GM12872 (cell line): ENCODE results near the gene SIRT2.

Experiments
- CTCF ChIP-seq: IDR thresholded peaks from 3 replicates; pipeline ENCODE4 v1.5.1; 2011; ENCODE audit warnings: low read depth, mild to moderate bottlenecking, low read length, moderate library complexity; ENCODE audit not compliant: insufficient read depth

Gene SIRT2

DNA sequence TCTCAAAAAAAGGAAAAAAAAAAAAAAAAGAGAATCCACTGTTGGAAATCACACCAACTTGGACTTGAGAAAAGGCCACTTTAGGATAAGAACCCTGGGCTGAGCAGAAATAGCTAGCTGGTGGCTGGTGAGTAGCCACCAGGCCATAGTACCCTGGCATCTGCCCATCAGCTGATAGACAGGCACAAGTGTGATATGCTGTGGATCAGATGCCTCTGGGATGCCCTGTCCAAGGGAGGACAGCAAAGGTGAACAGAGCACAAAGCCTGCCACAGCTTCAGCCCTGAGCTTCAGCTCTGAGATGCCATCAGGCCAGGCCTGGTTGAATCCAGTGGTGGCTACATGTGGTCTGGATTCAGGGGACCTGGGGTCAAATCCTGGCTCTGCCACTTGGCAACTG, 8.7 kb downstream of the SIRT2 start:
- no peak for TF ChIP-seq CTCF

- TF ChIP-seq CTCF: no peak
These were observed 9.6 kb downstream of the SIRT2 start for GRCh38 chr19:38889803-38890202.

DNA sequence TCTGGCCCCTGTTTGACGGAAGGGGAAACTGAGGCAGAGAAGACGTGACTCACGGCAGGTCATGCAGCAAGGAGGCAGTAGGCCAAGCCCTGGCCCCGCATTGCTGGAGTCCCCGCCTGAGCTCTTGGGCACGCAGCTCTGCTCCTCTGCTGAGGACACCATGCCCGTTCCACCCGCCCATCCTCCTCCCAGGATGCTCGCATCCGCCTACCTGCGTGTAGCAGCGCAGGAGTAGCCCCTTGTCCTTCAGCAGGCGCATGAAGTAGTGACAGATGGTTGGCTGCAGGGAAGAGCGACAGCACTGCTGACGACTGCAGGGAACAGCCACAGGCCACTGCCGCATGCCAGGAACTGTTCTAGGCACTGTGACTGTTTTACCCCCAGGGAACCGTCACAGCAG, 10.5 kb downstream of the SIRT2 start:
- TF ChIP-seq CTCF: no peak

- TF ChIP-seq CTCF: no peak
These were observed 16.1 kb downstream of the SIRT2 start for GRCh38 chr19:38883286-38883685.

DNA sequence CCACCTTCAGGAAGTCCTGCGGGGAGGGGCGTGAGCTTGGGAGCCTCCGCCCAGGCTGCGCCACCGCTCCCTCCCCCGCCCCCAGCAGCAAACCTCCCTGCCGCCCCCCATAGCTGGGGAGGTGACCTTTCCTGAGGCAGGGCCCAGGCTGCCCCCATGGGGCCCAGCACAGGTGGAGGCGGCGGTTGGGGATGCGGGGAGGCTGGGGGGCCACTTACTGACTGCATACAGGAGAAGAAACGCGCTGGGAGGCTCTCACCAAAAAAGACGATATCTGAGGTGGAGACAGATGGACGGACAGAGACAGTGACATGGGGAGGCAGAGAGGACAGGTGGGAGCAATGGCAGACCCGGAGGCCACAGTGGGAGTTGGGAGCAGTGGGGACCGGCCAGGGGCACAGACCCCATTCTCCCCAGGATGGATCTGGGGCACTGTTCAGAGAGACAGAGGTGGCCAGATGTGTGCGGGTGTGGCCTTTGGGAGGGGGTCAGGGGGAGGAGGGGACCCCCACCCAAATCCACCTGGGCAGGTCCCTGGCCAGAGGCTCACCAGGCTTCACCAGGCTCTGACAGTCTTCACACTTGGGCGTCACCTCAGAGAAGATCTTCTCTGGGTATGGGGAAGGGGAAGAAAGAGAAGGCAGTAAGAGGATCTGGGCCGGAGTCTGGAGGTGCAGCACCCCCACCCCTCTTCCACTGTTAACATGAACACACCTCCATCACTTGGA, 18.4 kb downstream of the SIRT2 start:
- no peak for TF ChIP-seq CTCF

DNA sequence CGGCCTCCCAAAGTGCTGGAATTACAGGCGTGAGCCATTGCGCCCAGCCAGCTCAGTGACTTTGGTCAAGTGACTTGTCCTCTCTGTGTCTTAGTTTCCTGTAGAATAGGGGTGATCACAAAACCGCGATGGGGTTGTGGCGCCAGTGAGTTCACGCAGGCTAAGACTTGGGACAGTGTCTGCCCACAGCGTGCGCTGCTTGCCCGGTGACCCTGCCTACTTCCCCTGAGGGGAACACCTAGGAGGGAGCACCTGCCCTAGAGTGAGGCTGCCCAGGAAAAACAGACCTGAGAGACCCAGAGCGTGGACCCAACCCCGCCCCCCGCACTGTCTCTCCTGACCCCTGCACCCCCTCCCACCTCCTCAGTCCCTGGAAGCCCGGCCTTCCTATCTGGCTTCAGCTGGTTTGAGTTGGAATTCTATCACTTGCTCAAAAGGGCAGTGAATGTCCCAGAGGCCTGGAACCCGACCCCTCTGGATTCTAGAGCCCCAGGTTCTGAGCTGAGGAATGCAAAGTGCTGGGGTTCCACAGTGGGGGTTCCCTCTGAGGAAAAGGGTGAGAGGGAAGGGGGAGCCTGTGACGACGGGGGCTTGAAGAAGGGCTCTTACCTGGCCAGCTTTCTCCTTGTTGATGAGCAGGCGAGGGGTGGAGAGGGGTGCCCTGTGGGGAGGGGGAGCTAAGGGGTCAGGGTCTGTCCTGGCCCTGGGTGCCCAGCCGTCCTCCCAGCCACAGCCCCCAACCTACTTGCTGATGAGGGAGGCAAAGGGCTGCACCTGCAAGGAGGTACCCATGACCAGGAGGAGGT, 19.1 kb downstream of the SIRT2 start:
- no peak for TF ChIP-seq CTCF

GRCh38 chr19:38879400-38879751, 20.0 kb downstream of the SIRT2 start:
- no peak for TF ChIP-seq CTCF
